ENCODE measurements around the gene CRHR2. TPM values are rescaled to one million over a fixed set of nuclear protein-coding genes. Genes with fewer than 3 reads are reported as not detected.
A peak's percentile ranks its signal among the peaks of the same experiment; 100 is the strongest.

The CRHR2 gene
- total RNA-seq, 3 donors from 2014 or later = not detected

- no peak for DNase-seq
- Histone ChIP-seq H3K9me3 (no peaks in the 10 kb centered on the region), H3K36me3 (ENCODE audit: low read depth) (peaks cover 5% of the 10 kb centered on the region), H3K4me3 (no peak overlapping the region), H3K4me1 (ENCODE audit: low read depth) (no peaks in the 10 kb centered on the region)
- intact Hi-C loops (cut with DNase I, micrococcal nuclease) = no loop called here
- ATAC-seq = no peak
- TF ChIP-seq CTCF (IDR thresholded peaks at IDR 0.05) = no peak
Measured at GRCh38 chr7:30625283-30625682, 57.0 kb downstream of the CRHR2 start.

GRCh38 chr7:30618961-30619360 is 63.3 kb downstream of the CRHR2 start:
- H3K36me3 ChIP-seq (ENCODE audit: low read depth) = peaks cover 8% of the 10 kb centered on the region
- no peaks in the 10 kb centered on the region for H3K4me1 ChIP-seq (ENCODE audit: low read depth)
- ATAC-seq (no peak), DNase-seq (no peak)
- no peak overlapping the region for H3K4me3 ChIP-seq
- no peak for TF ChIP-seq CTCF (IDR thresholded peaks at IDR 0.05)
- intact Hi-C loops (cut with DNase I, micrococcal nuclease) = no loop called here
- no peaks in the 10 kb centered on the region for H3K9me3 ChIP-seq

- ATAC-seq = peak; percentile 31
- no peak for DNase-seq
- Histone ChIP-seq H3K9me3 (no peaks in the 10 kb centered on the region), H3K4me1 (ENCODE audit: low read depth) (no peaks in the 10 kb centered on the region), H3K4me3 (no peak overlapping the region), H3K36me3 (ENCODE audit: low read depth) (peaks cover 8% of the 10 kb centered on the region)
- intact Hi-C loops (cut with DNase I, micrococcal nuclease) = no loop called here
- TF ChIP-seq CTCF (IDR thresholded peaks at IDR 0.05) = no peak
Measured at GRCh38 chr7:30618080-30618676, 64.1 kb downstream of the CRHR2 start.

- intact Hi-C loops (cut with DNase I, micrococcal nuclease) = no loop called here
- TF ChIP-seq CTCF (IDR thresholded peaks at IDR 0.05) = no peak
Measured at GRCh38 chr7:30617359-30617758, 64.9 kb downstream of the CRHR2 start.

GRCh38 chr7:30616318-30616717 is 65.9 kb downstream of the CRHR2 start:
- DNase-seq (no peak), ATAC-seq (no peak)
- H3K9me3 ChIP-seq = no peaks in the 10 kb centered on the region
- peaks cover 8% of the 10 kb centered on the region for H3K36me3 ChIP-seq (ENCODE audit: low read depth)
- H3K4me3 ChIP-seq = no peak overlapping the region
- intact Hi-C loops (cut with DNase I, micrococcal nuclease) = no loop called here
- TF ChIP-seq CTCF (IDR thresholded peaks at IDR 0.05) = no peak
- H3K4me1 ChIP-seq (ENCODE audit: low read depth) = no peaks in the 10 kb centered on the region

More at GRCh38 chr7:30617359-30617758, 64.9 kb downstream of the CRHR2 start:
- Histone ChIP-seq H3K9me3 (no peaks in the 10 kb centered on the region), H3K36me3 (ENCODE audit: low read depth) (peaks cover 8% of the 10 kb centered on the region), H3K4me3 (no peak overlapping the region), H3K4me1 (ENCODE audit: low read depth) (no peaks in the 10 kb centered on the region)
- peak; percentile 84 for ATAC-seq
- DNase-seq = peak in 1 of 3 donors; percentile 47
